Heart right ventricle (tissue), 16 donors: ENCODE results near the gene PXT1. TPM values are rescaled to one million over a fixed set of nuclear protein-coding genes. Genes with fewer than 3 reads are reported as not detected.
A peak's percentile ranks its signal among the peaks of the same experiment; 100 is the strongest.

ENCODE experiments used
- ATAC-seq, 8 donors: fragments of 200-7000 bp; cut with Tn5 transposase; one replicate each; pipeline ENCODE4 v1.9.1; 2020; ENCODE audit warnings: mild to moderate bottlenecking in 8 of 8, moderate library complexity in 8 of 8, moderate number of reproducible peaks in 1 of 8
- DNase-seq, 2 donors: peaks; one replicate each; pipeline ENCODE4 v3.0.0-alpha.2; 2020
- H3K27ac ChIP-seq, 10 donors: fragments of 200-600 bp; sonication (generic) in 2 of 10; one replicate each; pipeline versions ENCODE4 v1.5.0 to v1.8.0; 2020 to 2022; ENCODE audit warnings: mild to moderate bottlenecking in 3 of 10
- H3K27me3 ChIP-seq, 7 donors: fragments of 200-600 bp; one replicate each; pipeline ENCODE4 v1.8.0; 2021 to 2022; ENCODE audit warnings: mild to moderate bottlenecking in 2 of 7
- H3K36me3 ChIP-seq, 9 donors: fragments of 200-600 bp; sonication (generic) in 1 of 9; one replicate each; pipeline versions ENCODE4 v1.5.0 to v1.8.0; 2020 to 2022; ENCODE audit warnings: mild to moderate bottlenecking in 2 of 9
- H3K4me1 ChIP-seq, 9 donors: fragments of 200-600 bp; sonication (generic) in 1 of 9; one replicate each; pipeline versions ENCODE4 v1.5.0 to v1.8.0; 2020 to 2022; ENCODE audit warnings: mild to moderate bottlenecking in 4 of 9
- H3K4me3 ChIP-seq, 10 donors: fragments of 200-600 bp; sonication (generic) in 2 of 10; one replicate each; pipeline versions ENCODE4 v1.5.0 to v1.8.0; 2020 to 2022; ENCODE audit warnings: mild to moderate bottlenecking in 7 of 10, moderate library complexity in 2 of 10
- H3K9me3 ChIP-seq, 11 donors: fragments of 200-600 bp in 10 of 11; sonication (generic) in 2 of 11; one replicate each; pipeline versions ENCODE4 v1.5.0 to v1.8.0; 2013 to 2022; ENCODE audit warnings: mild to moderate bottlenecking in 2 of 11, control low read depth in 1 of 11, moderate library complexity in 1 of 11
- WGBS, 2 donors: extraction: QIAGEN DNeasy Blood & Tissue Kit; methylation state at CpG; one replicate each; pipeline ENCODE4 v1.1.7; 2013; ENCODE audit warnings: inconsistent platforms in 1 of 2; 5-methylcytosine and 5-hydroxymethylcytosine counted together
- intact Hi-C, 10 donors: fragments of 100-400 bp; cut with DNase I; formaldehyde crosslinking; loops; one replicate each; pipeline versions ENCODE4 v1.11.1 to v1.14.2; 2022
- polyA plus RNA-seq, 2 donors: library from polyadenylated mRNA; stranded (reverse); fragments of 200-250 nt; gene quantifications; one replicate each; pipeline ENCODE4 v1.2.3, GENCODE V29; 2013
- total RNA-seq, 10 donors: library from RNA; stranded (reverse); fragmentation: NEBNext Ultra II Directional in 3 of 10; extraction: Animal tissue kit (Norgen Biotek cat#: 25700) in 3 of 10; gene quantifications; one replicate each; pipeline versions ENCODE4 v1.2.1 to v1.2.4, GENCODE V29; 2021 to 2023
- TF ChIP-seq, protein P1 (sequence below), 9 donors: fragments of 200-600 bp; sonication (generic) in 2 of 9; IDR thresholded peaks; one replicate each; pipeline versions ENCODE4 v1.5.0 to v1.8.0; 2021 to 2022; ENCODE audit warnings: antibody characterized with exemption in 9 of 9, mild to moderate bottlenecking in 5 of 9, moderate library complexity in 1 of 9
- donor health status: Arrhythmogenic right ventricular cardiomyopathy.
- donor health status: ischemic (EF 13 %, LVEDD 7.1; RV severe dilation, severe dysfunction).
- donor health status: healthy with polysubstance abuse.
- donor health status: DM: no; HTN: yes; CAD: no.
- donor health status: DM: no; HTN: no; CAD: no.
- donor health status: ischemic (EF 25% LVEDD 6.9; RV normal size, moderate dysfunction).
- donor health status: ischemic (EF 25% LVEDD 5.7; RV mildly dilated, moderate dysfunction).
- donor health status: healthy.
- donor health status: DM: yes; HTN: yes; CAD: no.
- donor health status: Ischemic cardiomyopathy.
- donor health status: ischemic (EF 35%, LVEDD 5.7; RV mildly dilated, moderate dysfunction).
- donor health status: nonischemic (EF 11% LVEDD 7.7; RV severe dilation, severe dysfunction).
- donor health status: DM: yes; HTN: yes; CAD: no.
- donor health status: PGD.
- donor health status: ischemic (EF 29% LVEDD 5.4; RV normal size, mild dysfunction).
- donor health status: nonischemic (EF 23%, LVEDD 6.1; RV moderate dilation, normal function).

Gene PXT1
- total and polyA plus RNA-seq, 12 donors, result 0.15 to 0.34 (median 0.23) TPM; not detected in 5

DNA sequence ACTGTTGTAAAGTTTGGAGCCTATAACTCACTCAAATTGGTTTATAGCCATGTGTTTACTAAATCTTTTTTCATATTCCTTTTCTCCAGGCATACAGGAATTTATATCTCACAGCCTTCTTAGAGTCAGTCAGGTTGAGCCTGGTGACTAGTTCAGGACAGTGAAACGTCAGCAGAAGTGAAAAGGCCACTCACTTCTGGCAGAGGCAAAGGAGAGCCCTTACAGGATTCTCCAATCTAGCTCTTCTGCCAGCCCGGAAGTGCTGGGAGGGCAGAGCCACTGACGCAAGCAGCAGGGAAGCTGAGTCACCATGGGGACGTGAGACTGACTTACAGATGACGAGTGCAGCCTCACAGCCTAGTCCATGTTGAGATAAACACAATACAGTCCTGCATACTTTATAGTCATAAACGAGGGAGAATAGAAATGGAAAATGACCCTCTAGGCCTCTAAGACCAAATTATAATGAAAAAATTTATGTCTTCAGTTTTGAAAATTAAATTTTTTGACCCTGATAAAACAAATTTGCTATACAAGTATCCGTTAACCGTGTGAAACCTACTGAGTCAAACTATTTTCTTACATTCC is 1.3 kb downstream of the PXT1 start:
- H3K27me3 ChIP-seq, result no peaks in the 10 kb centered on the region
- H3K27ac ChIP-seq, result peak overlapping the region; percentile 57 to 100 (median 98)
- ATAC-seq, result peak; percentile 85 to 96 (median 95)
- intact Hi-C loops, result loop anchor here in 7 of 10 donors (1.0 to 10.0 kb wide), 6 partner anchors 103 to 239 kb away; partner anchors contain the start of genes SRSF3 (in 3 of the 7) and STK38 (in 2 of the 7)
- 19 to 20% methylated on average over 8 of the region's 8 CpGs for WGBS, 2 donors
- H3K4me3 ChIP-seq, result peak overlapping the region in 2 of 10 donors; percentile 76
- no peaks in the 10 kb centered on the region for H3K36me3 ChIP-seq
- H3K4me1 ChIP-seq, result peaks cover 8 to 48% (median 38%) of the 10 kb centered on the region in 9 donors
- TF ChIP-seq, protein P1, sequence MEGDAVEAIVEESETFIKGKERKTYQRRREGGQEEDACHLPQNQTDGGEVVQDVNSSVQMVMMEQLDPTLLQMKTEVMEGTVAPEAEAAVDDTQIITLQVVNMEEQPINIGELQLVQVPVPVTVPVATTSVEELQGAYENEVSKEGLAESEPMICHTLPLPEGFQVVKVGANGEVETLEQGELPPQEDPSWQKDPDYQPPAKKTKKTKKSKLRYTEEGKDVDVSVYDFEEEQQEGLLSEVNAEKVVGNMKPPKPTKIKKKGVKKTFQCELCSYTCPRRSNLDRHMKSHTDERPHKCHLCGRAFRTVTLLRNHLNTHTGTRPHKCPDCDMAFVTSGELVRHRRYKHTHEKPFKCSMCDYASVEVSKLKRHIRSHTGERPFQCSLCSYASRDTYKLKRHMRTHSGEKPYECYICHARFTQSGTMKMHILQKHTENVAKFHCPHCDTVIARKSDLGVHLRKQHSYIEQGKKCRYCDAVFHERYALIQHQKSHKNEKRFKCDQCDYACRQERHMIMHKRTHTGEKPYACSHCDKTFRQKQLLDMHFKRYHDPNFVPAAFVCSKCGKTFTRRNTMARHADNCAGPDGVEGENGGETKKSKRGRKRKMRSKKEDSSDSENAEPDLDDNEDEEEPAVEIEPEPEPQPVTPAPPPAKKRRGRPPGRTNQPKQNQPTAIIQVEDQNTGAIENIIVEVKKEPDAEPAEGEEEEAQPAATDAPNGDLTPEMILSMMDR (IDR thresholded peaks at IDR 0.05), result no peak
- peak; percentile 87 to 96 for DNase-seq
- no peaks in the 10 kb centered on the region for H3K9me3 ChIP-seq

DNA sequence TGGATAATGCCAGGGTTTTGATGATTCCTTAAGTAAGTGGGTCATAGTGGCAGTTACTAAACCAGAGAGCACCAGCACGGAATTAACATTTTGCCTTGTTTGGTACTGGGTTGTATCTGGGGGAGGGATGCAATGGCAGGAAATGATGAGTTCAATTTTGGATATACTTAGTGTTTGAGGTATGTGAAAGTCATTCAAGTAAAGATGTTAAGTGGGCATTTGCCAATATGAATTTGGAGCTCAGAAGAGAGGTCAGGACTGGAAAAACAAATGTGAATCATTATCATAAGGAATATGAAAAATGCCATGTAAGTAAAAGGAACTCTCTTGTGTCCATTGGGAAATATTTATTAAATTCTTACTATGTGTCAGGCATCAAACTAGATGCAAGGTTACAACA is 6.2 kb downstream of the PXT1 start:
- Histone ChIP-seq H3K27ac (no peak overlapping the region), H3K36me3 (no peaks in the 10 kb centered on the region), H3K9me3 (no peaks in the 10 kb centered on the region), H3K4me1 (peaks cover 0 to 10% (median 6%) of the 10 kb centered on the region in 9 donors), H3K4me3 (no peak overlapping the region), H3K27me3 (no peaks in the 10 kb centered on the region)
- intact Hi-C loops, result loop anchor here in 1 of 10 donors (10.0 kb wide), 1 partner anchor 248 kb away; no protein-coding TSS in a partner anchor
- WGBS, 2 donors, result 71 to 74% methylated on average over 1 of the region's 1 CpG
- TF ChIP-seq, protein P1 (IDR thresholded peaks at IDR 0.05), result no peak
- DNase-seq, result no peak
- no peak for ATAC-seq

DNA sequence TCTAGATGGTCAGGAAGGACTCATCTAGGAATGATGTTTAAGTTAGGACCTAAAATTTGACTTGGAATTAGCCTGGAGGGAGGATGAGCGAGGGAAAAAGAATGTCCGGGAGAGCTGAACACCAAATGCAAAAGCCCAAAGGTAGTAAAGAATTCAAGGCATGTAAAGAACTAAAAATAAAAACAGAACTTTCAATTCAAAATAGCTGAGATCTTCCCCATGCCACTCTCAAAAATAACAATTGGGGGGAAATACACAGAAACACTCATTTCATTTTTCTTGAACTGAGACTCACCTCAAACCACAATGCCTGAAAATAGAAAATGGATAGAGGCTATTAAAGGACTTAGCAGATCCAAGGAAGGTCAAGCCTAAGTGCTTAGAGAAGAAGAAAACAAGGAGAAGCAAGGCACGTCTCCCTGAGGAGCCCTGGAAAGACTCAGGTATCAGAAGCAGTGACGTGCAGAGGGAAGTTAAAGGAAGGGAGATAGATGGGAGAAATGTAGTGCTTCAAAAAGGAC is 10.4 kb downstream of the PXT1 start:
- TF ChIP-seq, protein P1 (IDR thresholded peaks at IDR 0.05), result no peak
- intact Hi-C loops, result loop anchor here in 1 of 10 donors (10.0 kb wide), 1 partner anchor 253 kb away; no protein-coding TSS in a partner anchor
- Histone ChIP-seq H3K27me3 (no peaks in the 10 kb centered on the region), H3K36me3 (no peaks in the 10 kb centered on the region), H3K4me1 (no peaks in the 10 kb centered on the region), H3K27ac (no peak overlapping the region), H3K4me3 (no peak overlapping the region), H3K9me3 (no peaks in the 10 kb centered on the region)
- no peak for DNase-seq
- no peak for ATAC-seq
- WGBS, 2 donors, result 90 to 91% methylated on average over 4 of the region's 4 CpGs

DNA sequence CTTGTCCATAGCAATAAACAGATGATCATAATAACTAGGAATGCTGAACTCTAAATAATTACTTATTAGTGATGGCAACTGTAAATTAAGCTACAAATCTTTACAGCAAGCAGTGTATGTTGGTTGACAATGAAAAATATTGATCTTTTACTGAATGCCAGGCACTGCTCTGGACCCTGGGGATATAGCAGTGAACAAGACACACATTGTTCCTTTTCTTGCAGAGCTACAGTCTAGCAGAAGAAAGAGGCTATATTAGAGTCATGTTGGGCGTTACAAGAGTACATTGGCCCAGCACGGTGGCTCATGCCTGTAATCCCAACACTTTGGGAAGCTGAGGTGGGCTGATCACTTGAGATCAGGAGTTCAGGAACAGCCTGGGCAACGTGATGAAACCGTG is 11.5 kb downstream of the PXT1 start:
- intact Hi-C loops, result loop anchor here in 1 of 10 donors (10.0 kb wide), 1 partner anchor 254 kb away; no protein-coding TSS in a partner anchor
- TF ChIP-seq, protein P1 (IDR thresholded peaks at IDR 0.05), result no peak
- Histone ChIP-seq H3K27me3 (no peaks in the 10 kb centered on the region), H3K4me3 (no peak overlapping the region), H3K4me1 (no peaks in the 10 kb centered on the region), H3K9me3 (no peaks in the 10 kb centered on the region), H3K36me3 (no peaks in the 10 kb centered on the region), H3K27ac (no peak overlapping the region)
- ATAC-seq (no peak), DNase-seq (no peak)
- 83 to 85% methylated on average over 4 of the region's 4 CpGs for WGBS, 2 donors
